Endothelial cell of umbilical vein (primary cell): ENCODE data around the gene BDH1. TPM values are rescaled to one million over a fixed set of nuclear protein-coding genes. Genes with fewer than 3 reads are reported as not detected.

Experiments
- BruUV-seq: library from RNA; stranded (reverse); fragments of 400-500 nt; replicated peaks from 2 replicates; lab custom pipeline; 2021; lab: Mats Ljungman, UMichigan
- CTCF ChIA-PET: fragments of 300-600, 350-600 bp; sonication (Branson Sonifier 250); formaldehyde crosslinking; loops from one replicate; lab custom pipeline; 2021; ENCODE audit warnings: antibody characterized with exemption, inconsistent platforms; lab: Charles Lee
- POLR2A ChIA-PET: fragments of 300-600, 350-600 bp; sonication (Branson Sonifier 250); formaldehyde crosslinking; loops from one replicate; lab custom pipeline; 2021; ENCODE audit warnings: antibody characterized with exemption, inconsistent platforms; lab: Charles Lee
- DNase-seq: peaks from one replicate; pipeline ENCODE4 v3.0.0-alpha.2; 2011; ENCODE audit warnings: low read depth, low spot score
- FAIRE-seq: peaks from 2 replicates; lab custom pipeline; 2011; peaks lifted over from hg19 to GRCh38; lab: Jason Lieb, UNC
- H2AFZ ChIP-seq: 2 replicates; pipeline ENCODE4 v1.6.0; 2012; ENCODE audit warnings: low read depth, low read length, control low read depth, inconsistent platforms
- H3K27ac ChIP-seq: 2 replicates; pipeline ENCODE4 v1.5.1; 2011; ENCODE audit warnings: low read depth, mild to moderate bottlenecking, control low read depth, low read length, moderate library complexity; ENCODE audit not compliant: insufficient read depth
- H3K27me3 ChIP-seq, 2 experiments: 2 replicates each; pipeline versions ENCODE4 v1.6.0 to v1.6.1; 2011; ENCODE audit warnings: low read length in 2 of 2, mixed read lengths in 1 of 2; ENCODE audit not compliant: control insufficient read depth in 2 of 2, insufficient read depth in 2 of 2
- H3K36me3 ChIP-seq, 2 experiments: 2 replicates in 1 of 2; 3 replicates in 1 of 2; pipeline ENCODE4 v1.5.1; 2011; ENCODE audit warnings: low read length in 2 of 2, mild to moderate bottlenecking in 1 of 2, moderate library complexity in 1 of 2; ENCODE audit not compliant: control insufficient read depth in 2 of 2, insufficient read depth in 2 of 2; ENCODE audit errors: extremely low read depth in 1 of 2
- H3K4me1 ChIP-seq: 3 replicates; pipeline ENCODE4 v1.5.1; 2011; ENCODE audit warnings: mild to moderate bottlenecking, low read length; ENCODE audit not compliant: control insufficient read depth, insufficient read depth; ENCODE audit errors: extremely low read depth
- H3K4me2 ChIP-seq: 2 replicates; pipeline ENCODE4 v1.6.1; 2011; ENCODE audit warnings: low read length, control low read depth, mixed read lengths; ENCODE audit not compliant: insufficient read depth
- H3K4me3 ChIP-seq, 3 experiments: fragments of 200-600 bp in 1 of 3; sonication (generic), shearing (Covaris generic) in 1 of 3; replicated peaks in 1 of 3; 2 replicates each; pipeline ENCODE4 v1.5.1; 2011 to 2016; ENCODE audit warnings: control low read depth in 3 of 3, low read length in 3 of 3, mild to moderate bottlenecking in 2 of 3, inconsistent platforms in 1 of 3, low read depth in 1 of 3, moderate library complexity in 1 of 3; ENCODE audit not compliant: insufficient read depth in 1 of 3
- H3K79me2 ChIP-seq: 2 replicates; pipeline ENCODE4 v1.6.0; 2012; ENCODE audit warnings: low read length, inconsistent platforms; ENCODE audit not compliant: control insufficient read depth, insufficient read depth
- H3K9ac ChIP-seq: replicated peaks from 2 replicates; pipeline ENCODE3; 2011; ENCODE audit warnings: low read length, control low read depth; ENCODE audit not compliant: insufficient read depth; ENCODE audit errors: extremely low read depth
- H3K9me1 ChIP-seq: replicated peaks from 3 replicates; pipeline ENCODE4 v1.6.0; 2011; ENCODE audit warnings: mild to moderate bottlenecking, low read length; ENCODE audit not compliant: control insufficient read depth, insufficient read depth; ENCODE audit errors: extremely low read depth
- H3K9me3 ChIP-seq: replicated peaks from 2 replicates; pipeline ENCODE4 v1.5.1; 2012; ENCODE audit warnings: low read length, inconsistent platforms; ENCODE audit not compliant: control insufficient read depth, insufficient read depth
- H4K20me1 ChIP-seq: replicated peaks from 2 replicates; pipeline ENCODE3; 2011; ENCODE audit warnings: mild to moderate bottlenecking, low read length; ENCODE audit not compliant: control insufficient read depth, insufficient read depth; ENCODE audit errors: extremely low read depth
- EZH2 ChIP-seq: IDR thresholded peaks from 2 replicates; pipeline ENCODE4 v1.6.1; 2012; ENCODE audit warnings: borderline replicate concordance, low read depth, mild to moderate bottlenecking, moderate library complexity, low read length, inconsistent platforms; ENCODE audit not compliant: severe bottlenecking
- FOS ChIP-seq: IDR thresholded peaks from 2 replicates; pipeline ENCODE4 v1.6.1; 2011; ENCODE audit warnings: mild to moderate bottlenecking, low read length, moderate library complexity, borderline replicate concordance; ENCODE audit not compliant: insufficient read depth
- GATA2 ChIP-seq: IDR thresholded peaks from 2 replicates; pipeline ENCODE4 v1.7.0; 2011; ENCODE audit warnings: low read depth, mild to moderate bottlenecking, moderate library complexity, mixed read lengths, low read length; ENCODE audit not compliant: insufficient read length, insufficient read depth
- JUN ChIP-seq: IDR thresholded peaks from 2 replicates; pipeline ENCODE4 v1.6.1; 2011; ENCODE audit warnings: borderline replicate concordance, low read depth; ENCODE audit not compliant: insufficient read length, insufficient read depth
- MYC ChIP-seq: IDR thresholded peaks from one replicate; pipeline ENCODE4 v1.6.1; 2011; ENCODE audit warnings: mild to moderate bottlenecking, low read depth, low read length
- POLR2A ChIP-seq: IDR thresholded peaks from 2 replicates; pipeline ENCODE4 v1.6.1; 2012; ENCODE audit warnings: low read depth, mild to moderate bottlenecking, control low read depth, low read length
- POLR2AphosphoS5 ChIP-seq: IDR thresholded peaks from 2 replicates; pipeline ENCODE4 v1.6.1; 2012; ENCODE audit warnings: low read depth, mild to moderate bottlenecking, control low read depth, low read length, moderate library complexity; ENCODE audit not compliant: insufficient read depth
- dilution Hi-C: fragments of 300-500 bp; cut with MboI; formaldehyde crosslinking; loops from one replicate; pipeline ENCODE4 v1.15.0; 2019; ENCODE audit warnings: low sequenced_read_pairs; ENCODE audit not compliant: extremely low pct_ligation_motif_present
- intact Hi-C: fragments of 100-400 bp; cut with micrococcal nuclease; formaldehyde crosslinking; loops from one replicate; pipeline ENCODE4 v1.10.0; 2022
- polyA plus RNA-seq, 4 experiments: library from polyadenylated mRNA; depleted of rRNA in 3 of 4; stranded (reverse) in 3 of 4; unstranded in 1 of 4; fragments of >200 nt; gene quantifications; 2 replicates each; pipeline versions ENCODE4 v1.2.1 to v1.2.3, GENCODE V29; 2011 to 2012; ENCODE audit warnings: missing spikeins in 1 of 4
- total RNA-seq: library from RNA; stranded (reverse); gene quantifications from 2 replicates; pipeline ENCODE4 v1.2.3, GENCODE V29; 2021
- TF ChIP-seq, protein P1 (sequence below), 2 donors: IDR thresholded peaks; 1 replicate in 1 of 2; 2 replicates in 1 of 2; pipeline ENCODE4 v1.5.1; 2011; ENCODE audit warnings: low read length in 2 of 2, mild to moderate bottlenecking in 2 of 2, moderate library complexity in 2 of 2, control low read depth in 1 of 2, inconsistent platforms in 1 of 2, low read depth in 1 of 2; ENCODE audit not compliant: insufficient read depth in 1 of 2; ENCODE audit errors: extremely low read depth in 1 of 2
- TF ChIP-seq, protein P2 (sequence below): IDR thresholded peaks from 2 replicates; pipeline ENCODE4 v1.6.1; 2011; ENCODE audit not compliant: insufficient read depth, insufficient read length

BDH1 gene
- total and polyA plus RNA-seq, 2 donors (not counting 3 experiments of a cell fraction or from before 2014, with no cell fraction given) = 6.9 to 12.2 TPM

- Histone ChIP-seq H3K9me3 (no peaks in the 10 kb centered on the region), H2AFZ (no peak overlapping the region), H4K20me1 (no peaks in the 10 kb centered on the region), H3K79me2 (no peaks in the 10 kb centered on the region), H3K4me1 (no peaks in the 10 kb centered on the region), H3K9ac (no peak overlapping the region), H3K9me1 (no peaks in the 10 kb centered on the region), H3K4me3 (no peak overlapping the region), H3K27ac (no peak overlapping the region), H3K36me3 (no peaks in the 10 kb centered on the region), H3K4me2 (no peak overlapping the region), H3K27me3 (peaks cover 3 to 8% of the 10 kb centered on the region in 2 experiments)
- dilution Hi-C loops (no loop called here), intact Hi-C loops (no loop called here)
- FAIRE-seq (no peak), DNase-seq (no peak)
- BruUV-seq = no TSS peak
- ChIA-PET CTCF (no interaction called here), POLR2A (no interaction called here)
- no peak for TF ChIP-seq GATA2
- TF ChIP-seq POLR2AphosphoS5 = no peak
- TF ChIP-seq EZH2 = no peak
- TF ChIP-seq, protein P1, sequence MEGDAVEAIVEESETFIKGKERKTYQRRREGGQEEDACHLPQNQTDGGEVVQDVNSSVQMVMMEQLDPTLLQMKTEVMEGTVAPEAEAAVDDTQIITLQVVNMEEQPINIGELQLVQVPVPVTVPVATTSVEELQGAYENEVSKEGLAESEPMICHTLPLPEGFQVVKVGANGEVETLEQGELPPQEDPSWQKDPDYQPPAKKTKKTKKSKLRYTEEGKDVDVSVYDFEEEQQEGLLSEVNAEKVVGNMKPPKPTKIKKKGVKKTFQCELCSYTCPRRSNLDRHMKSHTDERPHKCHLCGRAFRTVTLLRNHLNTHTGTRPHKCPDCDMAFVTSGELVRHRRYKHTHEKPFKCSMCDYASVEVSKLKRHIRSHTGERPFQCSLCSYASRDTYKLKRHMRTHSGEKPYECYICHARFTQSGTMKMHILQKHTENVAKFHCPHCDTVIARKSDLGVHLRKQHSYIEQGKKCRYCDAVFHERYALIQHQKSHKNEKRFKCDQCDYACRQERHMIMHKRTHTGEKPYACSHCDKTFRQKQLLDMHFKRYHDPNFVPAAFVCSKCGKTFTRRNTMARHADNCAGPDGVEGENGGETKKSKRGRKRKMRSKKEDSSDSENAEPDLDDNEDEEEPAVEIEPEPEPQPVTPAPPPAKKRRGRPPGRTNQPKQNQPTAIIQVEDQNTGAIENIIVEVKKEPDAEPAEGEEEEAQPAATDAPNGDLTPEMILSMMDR (IDR thresholded peaks at IDR 0.05; ENCODE audit: extremely low read depth in 1 of 2, insufficient read depth in 1 of 2, low read depth in 1 of 2, low read length in 2 of 2) = no peak
- no peak for TF ChIP-seq POLR2A
- no peak for TF ChIP-seq MYC
- TF ChIP-seq JUN = no peak
- no peak for TF ChIP-seq FOS
- TF ChIP-seq, protein P2, sequence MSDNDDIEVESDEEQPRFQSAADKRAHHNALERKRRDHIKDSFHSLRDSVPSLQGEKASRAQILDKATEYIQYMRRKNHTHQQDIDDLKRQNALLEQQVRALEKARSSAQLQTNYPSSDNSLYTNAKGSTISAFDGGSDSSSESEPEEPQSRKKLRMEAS = no peak
Measured at GRCh38 chr3:197580253-197580691, 24.5 kb upstream of the BDH1 start.
